Brain pericyte (primary cell): Measurements from ENCODE around the gene FOXJ1.
"Not testable (repeated sequence)": the region's sequence is repeated elsewhere in the genome, so short reads cannot be mapped to it uniquely, and the experiment has no call there.

Experiments used
- DNase-seq: peaks from one replicate; pipeline ENCODE4 v3.0.0-alpha.2; 2012; ENCODE audit warnings: low read depth, low spot score

Gene FOXJ1

GRCh38 chr17:76141212-76142038, at the start of gene FOXJ1:
Gene FOXJ1, minus strand, starts transcription at chr17:76141245. Its CDS starts 850 bp downstream, at chr17:76140395.
- peak; percentile 41 for DNase-seq

GRCh38 chr17:76189741-76190140, 48.7 kb upstream of the FOXJ1 start:
- DNase-seq, result no peak

- no peak for DNase-seq
Measured at GRCh38 chr17:76189247-76189646, 48.2 kb upstream of the FOXJ1 start.

- DNase-seq, result no peak
Measured at GRCh38 chr17:76188213-76189016, 47.4 kb upstream of the FOXJ1 start.

- not testable (repeated sequence) for DNase-seq
Measured at GRCh38 chr17:76186774-76187173, 45.7 kb upstream of the FOXJ1 start.

- no peak for DNase-seq
Measured at GRCh38 chr17:76184290-76184689, 43.2 kb upstream of the FOXJ1 start.

- peak; percentile 67 for DNase-seq
Measured at GRCh38 chr17:76182016-76182764, 41.1 kb upstream of the FOXJ1 start.

GRCh38 chr17:76179496-76180467, 38.7 kb upstream of the FOXJ1 start:
- DNase-seq, result no peak

GRCh38 chr17:76178124-76178523, 37.1 kb upstream of the FOXJ1 start:
- DNase-seq, result no peak

GRCh38 chr17:76176701-76177574, 35.9 kb upstream of the FOXJ1 start:
- no peak for DNase-seq

GRCh38 chr17:76174037-76174436, 33.0 kb upstream of the FOXJ1 start:
- no peak for DNase-seq

- no peak for DNase-seq
Measured at GRCh38 chr17:76173474-76173873, 32.4 kb upstream of the FOXJ1 start.

- DNase-seq, result no peak
Measured at GRCh38 chr17:76171706-76172105, 30.7 kb upstream of the FOXJ1 start.

- no peak for DNase-seq
Measured at GRCh38 chr17:76170114-76170513, 29.1 kb upstream of the FOXJ1 start.

- DNase-seq, result no peak
Measured at GRCh38 chr17:76166906-76167305, 25.9 kb upstream of the FOXJ1 start.

- DNase-seq, result no peak
Measured at GRCh38 chr17:76166168-76166567, 25.1 kb upstream of the FOXJ1 start.

- no peak for DNase-seq
Measured at GRCh38 chr17:76164331-76164730, 23.3 kb upstream of the FOXJ1 start.

GRCh38 chr17:76163919-76164318, 22.9 kb upstream of the FOXJ1 start:
- DNase-seq, result no peak

GRCh38 chr17:76161619-76162266, 20.7 kb upstream of the FOXJ1 start:
- DNase-seq, result no peak
